ENCODE data around the gene CTAGE4.
"Not testable (repeated sequence)": the region's sequence is repeated elsewhere in the genome, so short reads cannot be mapped to it uniquely, and the experiment has no call there.

DNA sequence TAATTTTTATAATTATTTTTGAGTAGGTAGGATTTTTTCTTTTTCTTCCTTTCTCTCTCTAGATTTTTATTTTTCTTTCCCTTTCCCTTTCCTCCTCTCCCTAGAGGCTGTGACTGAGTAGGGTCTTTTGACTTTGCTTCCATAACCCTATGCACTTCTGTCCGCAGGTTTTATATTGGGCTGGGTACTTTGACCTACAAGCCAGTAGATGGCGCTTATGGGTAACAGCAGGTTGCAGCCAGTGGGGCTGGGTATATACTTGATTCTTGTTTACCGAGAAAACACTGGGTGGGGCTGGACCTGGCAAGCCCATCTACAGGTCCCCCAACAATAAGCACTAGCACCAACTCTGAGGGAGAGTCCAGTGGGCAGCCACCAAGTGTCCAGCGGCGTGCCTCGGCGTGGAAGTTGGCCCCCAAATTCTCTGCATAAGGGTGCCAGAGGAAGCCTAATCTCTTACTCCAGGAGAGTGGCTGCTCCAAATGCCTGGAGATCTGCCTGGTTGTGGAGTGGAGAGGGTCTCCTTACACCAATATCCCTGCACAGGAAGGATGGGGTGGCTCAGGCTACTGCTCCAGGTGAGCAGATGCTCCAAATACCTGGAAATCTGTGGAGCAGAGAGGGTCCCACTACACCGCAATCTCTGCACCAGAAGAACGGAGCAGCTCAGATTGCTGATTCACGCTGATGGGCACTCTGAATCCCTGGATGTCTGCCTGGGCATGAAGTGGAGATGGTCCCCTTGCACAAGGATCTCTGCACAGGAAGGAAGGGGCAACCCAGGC, 4.7 kb upstream of the CTAGE4 start:
- TF ChIP-seq, protein P1, sequence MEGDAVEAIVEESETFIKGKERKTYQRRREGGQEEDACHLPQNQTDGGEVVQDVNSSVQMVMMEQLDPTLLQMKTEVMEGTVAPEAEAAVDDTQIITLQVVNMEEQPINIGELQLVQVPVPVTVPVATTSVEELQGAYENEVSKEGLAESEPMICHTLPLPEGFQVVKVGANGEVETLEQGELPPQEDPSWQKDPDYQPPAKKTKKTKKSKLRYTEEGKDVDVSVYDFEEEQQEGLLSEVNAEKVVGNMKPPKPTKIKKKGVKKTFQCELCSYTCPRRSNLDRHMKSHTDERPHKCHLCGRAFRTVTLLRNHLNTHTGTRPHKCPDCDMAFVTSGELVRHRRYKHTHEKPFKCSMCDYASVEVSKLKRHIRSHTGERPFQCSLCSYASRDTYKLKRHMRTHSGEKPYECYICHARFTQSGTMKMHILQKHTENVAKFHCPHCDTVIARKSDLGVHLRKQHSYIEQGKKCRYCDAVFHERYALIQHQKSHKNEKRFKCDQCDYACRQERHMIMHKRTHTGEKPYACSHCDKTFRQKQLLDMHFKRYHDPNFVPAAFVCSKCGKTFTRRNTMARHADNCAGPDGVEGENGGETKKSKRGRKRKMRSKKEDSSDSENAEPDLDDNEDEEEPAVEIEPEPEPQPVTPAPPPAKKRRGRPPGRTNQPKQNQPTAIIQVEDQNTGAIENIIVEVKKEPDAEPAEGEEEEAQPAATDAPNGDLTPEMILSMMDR (conservative IDR thresholded peaks at IDR 0.05) = peak; percentile 67
- TF ChIP-seq EZH2 (IDR thresholded peaks at IDR 0.05; ENCODE audit: low read depth) = not testable (repeated sequence)
